HG03175 (cell line): ENCODE measurements around the gene PYCARD.
"Not testable (repeated sequence)": the region's sequence is repeated elsewhere in the genome, so short reads cannot be mapped to it uniquely, and the experiment has no call there.

Source experiments
- ATAC-seq: cut with Tn5 transposase; IDR thresholded peaks from one replicate; pipeline ENCODE4 v1.9.1; 2021; ENCODE audit warnings: mild to moderate bottlenecking, moderate library complexity; ENCODE audit not compliant: unreplicated experiment

PYCARD gene

GRCh38 chr16:31215287-31216162, 13.0 kb upstream of the PYCARD start:
- ATAC-seq, result no peak

- no peak for ATAC-seq
Observed at GRCh38 chr16:31214708-31215286, 12.2 kb upstream of the PYCARD start.

- ATAC-seq, result no peak
Observed at GRCh38 chr16:31213877-31214707, 11.5 kb upstream of the PYCARD start, which contains the start of gene TRIM72. TRIM72 (plus strand) TSS chr16:31214119; CDS start chr16:31214739, 620 bp downstream.

GRCh38 chr16:31213342-31213741, 10.8 kb upstream of the PYCARD start:
- no peak for ATAC-seq

- no peak for ATAC-seq
Observed at GRCh38 chr16:31206776-31207175, 4.2 kb upstream of the PYCARD start.

- no peak for ATAC-seq
Observed at GRCh38 chr16:31204871-31205666, 2.5 kb upstream of the PYCARD start.

- ATAC-seq, result peak; percentile 56
Observed at GRCh38 chr16:31201582-31202413, 762 bp downstream of the PYCARD start.

GRCh38 chr16:31200821-31201568, 1.6 kb downstream of the PYCARD start:
- ATAC-seq, result no peak

- not testable (repeated sequence) for ATAC-seq
Observed at GRCh38 chr16:31200111-31200510, 2.4 kb downstream of the PYCARD start.

GRCh38 chr16:31199430-31200041, 3.0 kb downstream of the PYCARD start:
- ATAC-seq, result no peak

GRCh38 chr16:31198207-31198882, 4.2 kb downstream of the PYCARD start:
- ATAC-seq, result no peak

- no peak for ATAC-seq
Observed at GRCh38 chr16:31196324-31197088, 6.1 kb downstream of the PYCARD start.

GRCh38 chr16:31195861-31196260, 6.7 kb downstream of the PYCARD start:
- ATAC-seq, result not testable (repeated sequence)

- ATAC-seq, result no peak
Observed at GRCh38 chr16:31194898-31195297, 7.7 kb downstream of the PYCARD start.

- ATAC-seq, result no peak
Observed at GRCh38 chr16:31193874-31194273, 8.7 kb downstream of the PYCARD start.

- ATAC-seq, result no peak
Observed at GRCh38 chr16:31192856-31193642, 9.5 kb downstream of the PYCARD start.
